GM18511 (cell line): ENCODE measurements around the gene STYXL1.

Experiments used
- ATAC-seq: cut with Tn5 transposase; IDR thresholded peaks from one replicate; pipeline ENCODE4 v1.9.1; 2021; ENCODE audit warnings: mild to moderate bottlenecking, moderate library complexity; ENCODE audit not compliant: unreplicated experiment

STYXL1 gene

DNA sequence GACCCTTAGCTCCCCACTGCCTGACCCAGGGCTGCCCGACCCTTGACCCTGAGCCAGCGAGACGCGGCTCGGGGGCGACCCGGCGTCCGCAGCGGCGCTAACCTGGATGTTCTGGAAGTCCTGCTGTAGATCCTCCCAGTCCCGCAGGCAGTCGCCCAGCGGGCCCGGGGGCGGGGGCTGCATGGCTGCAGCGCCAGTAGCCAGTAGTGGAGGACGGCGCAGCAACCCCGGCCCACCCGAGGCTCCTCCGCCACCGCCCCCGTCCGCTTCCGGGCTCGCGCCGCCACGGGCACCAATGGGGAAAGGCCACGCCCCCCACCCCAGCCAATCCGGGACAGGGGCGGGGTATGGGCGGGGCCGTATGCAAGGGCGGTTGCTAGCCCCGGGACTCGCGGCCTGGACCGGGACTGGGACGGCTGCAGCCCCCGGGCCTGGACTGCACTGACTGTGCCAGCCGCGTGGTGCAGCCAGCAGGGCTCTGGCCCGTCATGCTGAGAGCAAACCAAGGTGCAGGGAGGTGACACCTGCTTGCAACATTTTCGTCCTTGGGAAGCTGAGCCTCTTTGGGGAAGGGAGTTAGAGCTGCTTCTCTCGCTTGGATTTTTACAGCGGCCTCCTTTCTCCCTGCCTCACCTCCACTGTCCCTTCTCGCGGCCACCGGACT, 53.3 kb downstream of the STYXL1 start, which contains the start of gene TMEM120A:
Gene TMEM120A (minus strand): TSS at position 208 of the 664 bp plus-strand sequence. CDS start 25 bp downstream, at position 183.
- ATAC-seq: peak; percentile 98

DNA sequence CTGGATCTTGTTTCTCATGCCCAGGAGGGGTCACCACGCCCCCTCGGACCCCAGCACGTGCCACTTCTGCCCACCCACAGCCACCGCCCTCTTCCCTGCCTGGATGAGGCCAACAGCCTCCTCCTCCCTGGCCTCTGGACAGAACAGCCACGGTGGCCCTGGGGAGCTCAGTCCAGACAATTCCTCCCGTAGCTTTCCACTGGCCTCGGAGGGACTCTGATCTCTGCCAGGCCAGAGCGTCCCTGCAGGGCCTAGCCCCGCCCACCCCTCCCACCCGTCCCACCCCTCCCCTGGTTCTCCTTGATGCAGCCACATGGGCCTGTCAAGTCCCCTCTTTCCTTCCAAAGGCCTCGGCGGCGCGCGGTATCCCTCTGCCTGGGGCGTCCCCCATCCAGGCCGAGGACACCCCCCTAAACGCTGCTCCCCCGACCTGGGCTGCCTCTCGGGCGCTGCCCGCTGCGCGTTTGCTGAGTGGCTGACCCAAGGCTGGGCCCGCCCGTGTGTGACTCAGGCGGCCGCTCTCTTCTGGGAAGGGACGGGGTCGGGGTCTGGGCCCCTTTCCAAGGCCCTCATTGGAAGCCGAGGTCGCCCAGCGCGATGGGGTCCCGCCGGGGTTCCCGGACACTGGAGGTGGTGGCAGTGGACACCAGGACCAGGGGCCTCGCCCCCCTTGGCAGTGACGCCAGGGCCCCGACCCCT, 54.0 kb downstream of the STYXL1 start:
- peak; percentile 9 for ATAC-seq

DNA sequence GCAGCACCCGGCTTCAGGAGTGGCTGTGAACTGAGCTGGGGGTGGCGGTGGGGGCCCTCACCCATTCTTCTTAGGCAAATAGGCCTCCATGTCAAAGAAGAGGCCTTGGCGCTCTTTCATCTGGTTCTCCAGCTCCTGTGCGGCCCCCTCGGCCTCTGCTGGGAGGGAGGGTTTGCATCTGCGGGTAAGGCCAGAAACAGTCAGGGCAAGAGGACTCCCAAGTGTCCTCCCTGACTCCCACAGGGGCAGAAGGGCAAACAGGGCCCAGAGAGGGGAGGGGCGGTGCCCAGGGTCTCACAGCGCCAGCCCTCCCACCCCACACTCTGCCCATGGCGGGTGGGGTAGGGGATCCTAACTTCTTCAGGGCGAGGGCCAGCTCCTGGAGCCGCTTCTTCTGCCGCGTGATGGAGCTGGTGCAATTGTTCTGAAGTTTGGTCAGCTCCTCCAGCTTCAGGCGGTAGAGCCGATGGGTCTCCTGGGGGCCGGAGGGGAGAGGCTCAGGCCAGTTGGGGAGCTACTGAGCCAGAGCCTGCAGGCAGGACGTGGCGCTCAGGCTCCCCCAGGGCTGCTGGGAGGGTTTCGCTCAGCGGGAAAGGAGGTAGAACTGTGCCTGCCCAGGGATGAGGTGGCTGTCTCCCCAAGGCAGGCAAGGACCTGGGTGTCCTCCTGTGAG, 55.6 kb downstream of the STYXL1 start:
- no peak for ATAC-seq

DNA sequence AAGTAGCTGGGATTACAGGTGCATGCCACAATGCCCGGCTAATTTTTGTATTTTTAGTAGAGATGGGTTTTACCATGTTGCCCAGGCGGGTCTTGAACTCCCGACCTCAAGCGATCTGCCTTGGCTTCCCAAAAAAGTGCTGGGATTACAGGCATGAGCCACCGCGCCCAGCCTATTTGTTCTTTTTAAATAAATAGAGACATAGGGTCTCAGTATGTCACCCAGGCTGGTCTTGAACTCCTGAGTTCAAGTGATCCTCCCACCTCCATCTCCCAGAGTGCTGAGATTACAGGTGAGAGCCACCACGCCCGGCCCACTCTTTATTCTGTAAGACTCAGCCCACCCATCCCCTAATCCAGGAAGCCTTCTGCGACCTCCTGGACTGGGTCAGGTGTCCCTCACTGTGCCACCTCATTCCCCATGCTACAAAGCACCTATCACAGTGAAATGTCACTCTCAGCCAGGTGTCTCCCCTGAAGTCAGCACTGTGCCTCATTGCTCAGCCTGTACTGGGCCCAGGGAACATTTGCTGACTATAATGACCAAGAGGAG, 56.2 kb downstream of the STYXL1 start:
- no peak for ATAC-seq

DNA sequence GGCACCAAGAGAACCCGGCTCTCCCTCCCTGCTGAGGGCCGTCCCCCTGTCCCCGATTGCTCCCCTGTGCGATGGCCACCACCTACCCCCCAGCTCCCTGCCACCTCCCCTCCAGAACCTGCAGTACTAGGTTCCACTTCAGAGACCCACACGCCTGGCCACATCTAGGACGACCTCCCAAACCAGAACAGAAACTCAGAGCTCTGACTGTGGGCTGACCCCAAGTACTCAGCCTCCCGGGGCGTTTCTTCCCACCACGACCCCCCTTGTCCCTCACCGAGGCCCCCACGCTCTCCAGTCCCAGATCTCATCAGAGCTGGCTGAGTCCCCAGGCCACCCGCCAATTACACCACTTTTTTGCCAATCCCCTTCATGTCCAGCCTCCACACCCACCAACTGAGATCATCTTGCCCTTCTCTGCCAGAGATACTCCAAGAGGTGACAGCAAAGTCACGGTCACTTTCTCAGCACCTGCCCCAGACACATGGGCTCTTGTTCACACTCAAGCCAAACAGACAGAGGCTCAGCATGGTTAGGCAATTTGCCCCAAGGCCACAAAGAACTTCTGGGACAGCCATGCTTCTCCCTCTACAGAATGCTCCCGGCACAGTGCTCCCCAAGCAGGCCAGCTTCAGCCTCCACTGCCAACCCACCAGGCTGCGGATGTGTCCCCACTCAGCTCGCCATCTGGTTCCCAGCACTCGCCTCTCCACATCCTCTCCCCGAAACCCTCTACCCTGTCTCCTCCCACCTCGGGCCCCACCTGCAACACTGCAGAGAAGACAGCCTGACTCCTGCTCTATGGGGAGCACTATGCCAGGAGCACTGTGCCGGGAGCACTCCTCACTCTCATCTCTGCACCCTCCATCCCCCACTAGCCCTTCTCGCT, 58.1 kb downstream of the STYXL1 start:
- ATAC-seq: no peak

DNA sequence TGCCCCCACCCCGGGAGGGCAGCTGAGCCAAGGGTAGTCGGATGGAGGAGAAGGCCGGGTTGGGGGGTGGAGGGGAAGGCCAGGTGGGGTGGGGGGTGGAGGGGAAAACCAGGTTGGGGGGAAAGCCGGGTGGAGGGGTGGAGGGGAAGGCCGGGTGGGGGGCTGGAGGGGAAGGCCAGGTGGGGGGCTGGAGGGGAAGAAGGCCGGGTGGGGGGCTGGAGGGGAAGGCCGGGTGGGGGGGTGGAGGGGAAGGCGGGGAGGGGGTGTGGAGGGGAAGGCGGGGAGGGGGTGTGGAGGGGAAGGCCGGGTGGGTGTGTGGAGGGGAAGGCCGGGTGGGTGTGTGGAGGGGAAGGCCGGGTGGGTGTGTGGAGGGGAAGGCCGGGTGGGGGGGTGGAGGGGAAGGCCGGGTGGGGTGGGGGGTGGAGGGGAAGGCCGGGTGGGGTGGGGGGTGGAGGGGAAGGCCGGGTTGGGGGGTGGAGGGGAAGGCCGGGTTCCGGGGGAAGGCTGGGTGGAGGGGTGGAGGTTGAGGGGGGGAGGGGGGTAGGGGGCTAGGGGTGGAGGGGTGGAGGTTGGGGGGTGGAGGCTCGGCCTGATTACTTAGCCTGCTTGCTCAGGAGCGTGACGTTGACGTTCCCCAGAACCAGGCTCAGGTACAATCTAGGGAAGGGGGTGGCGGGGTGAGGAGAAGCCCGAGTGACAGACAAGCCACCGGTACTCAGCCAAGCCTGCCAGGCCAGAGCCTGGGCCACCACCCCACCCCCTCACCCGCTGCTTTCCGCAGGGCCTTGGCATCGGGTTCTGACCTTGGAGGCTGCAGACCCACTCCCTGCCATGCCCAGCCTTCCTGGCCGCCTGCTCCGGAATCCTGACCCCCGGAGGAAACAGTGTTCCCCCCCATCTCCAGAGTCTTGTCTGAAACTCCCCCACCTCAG, 59.0 kb downstream of the STYXL1 start:
- ATAC-seq: no peak

DNA sequence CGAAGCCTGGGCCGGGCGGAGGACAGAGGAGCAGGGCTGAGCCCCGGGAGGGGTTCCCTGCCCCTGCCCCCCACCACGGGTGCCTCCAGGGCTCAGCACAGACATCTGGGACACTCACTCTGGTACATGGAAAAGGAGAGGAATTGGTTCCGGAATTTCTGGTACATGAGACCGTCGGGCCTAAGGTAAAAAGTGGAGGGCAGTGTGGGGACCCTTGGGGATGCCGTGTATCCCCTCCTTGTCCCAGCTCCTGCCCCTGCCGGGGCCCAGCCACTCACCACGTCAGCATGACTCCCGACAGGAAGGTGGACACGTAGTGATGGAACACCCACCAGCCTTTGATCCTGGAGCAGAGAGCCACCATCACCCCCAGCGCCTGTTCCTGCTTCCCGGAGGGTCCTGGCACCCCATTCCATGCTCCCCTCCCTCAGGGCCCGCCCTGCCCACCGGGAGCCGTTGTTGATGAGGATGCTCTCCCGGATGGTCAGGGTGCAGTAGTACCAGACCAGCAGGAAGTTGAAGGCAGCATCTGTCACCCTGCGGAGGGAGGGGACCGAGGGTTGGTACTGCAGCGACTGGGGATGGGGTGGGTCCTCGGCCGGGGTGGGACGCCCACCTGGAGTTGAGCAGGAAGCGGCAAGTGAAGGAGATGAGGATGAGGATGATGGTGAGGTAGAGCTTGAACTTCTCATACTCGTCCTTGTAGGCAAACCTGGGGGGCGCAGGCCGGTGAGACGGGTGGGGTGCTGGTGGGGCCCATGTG, 59.8 kb downstream of the STYXL1 start:
- no peak for ATAC-seq

DNA sequence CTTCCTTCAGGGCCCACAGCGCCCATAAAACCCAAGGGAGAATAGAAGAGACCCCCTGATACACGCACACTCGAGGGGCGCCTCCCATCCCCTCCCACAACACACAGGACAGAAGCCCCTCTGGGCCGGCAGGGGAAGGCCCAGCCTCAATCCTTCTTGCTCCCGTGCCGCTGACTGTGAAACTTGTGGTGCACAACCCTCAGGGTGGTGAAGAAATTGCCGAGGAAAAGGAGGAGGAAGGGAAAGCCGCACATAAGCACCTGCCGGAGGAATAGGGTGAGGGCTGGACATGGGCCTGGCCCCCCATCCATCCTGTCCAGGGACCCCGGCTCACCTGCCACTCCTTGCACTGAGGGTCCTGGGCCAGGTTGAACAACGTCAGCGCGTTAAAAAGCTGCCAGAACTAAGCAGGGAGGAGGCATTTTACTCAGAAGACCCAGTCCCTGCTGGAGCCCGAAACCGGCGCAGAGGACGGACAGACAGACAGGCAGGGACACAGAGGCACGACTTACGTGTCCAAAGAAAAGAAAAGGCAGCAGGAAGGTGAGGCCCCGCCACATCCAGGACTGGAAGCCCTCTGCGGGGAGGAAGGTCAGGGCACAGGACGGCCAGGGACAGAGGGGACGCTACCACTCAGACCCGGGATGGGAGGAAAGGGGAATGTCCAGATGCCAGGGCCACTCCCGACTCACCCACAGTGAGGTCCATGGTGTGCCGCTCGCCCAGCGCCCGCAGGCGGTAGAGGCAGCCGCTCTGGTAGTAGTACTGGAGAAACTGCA, 60.6 kb downstream of the STYXL1 start:
- no peak for ATAC-seq

DNA sequence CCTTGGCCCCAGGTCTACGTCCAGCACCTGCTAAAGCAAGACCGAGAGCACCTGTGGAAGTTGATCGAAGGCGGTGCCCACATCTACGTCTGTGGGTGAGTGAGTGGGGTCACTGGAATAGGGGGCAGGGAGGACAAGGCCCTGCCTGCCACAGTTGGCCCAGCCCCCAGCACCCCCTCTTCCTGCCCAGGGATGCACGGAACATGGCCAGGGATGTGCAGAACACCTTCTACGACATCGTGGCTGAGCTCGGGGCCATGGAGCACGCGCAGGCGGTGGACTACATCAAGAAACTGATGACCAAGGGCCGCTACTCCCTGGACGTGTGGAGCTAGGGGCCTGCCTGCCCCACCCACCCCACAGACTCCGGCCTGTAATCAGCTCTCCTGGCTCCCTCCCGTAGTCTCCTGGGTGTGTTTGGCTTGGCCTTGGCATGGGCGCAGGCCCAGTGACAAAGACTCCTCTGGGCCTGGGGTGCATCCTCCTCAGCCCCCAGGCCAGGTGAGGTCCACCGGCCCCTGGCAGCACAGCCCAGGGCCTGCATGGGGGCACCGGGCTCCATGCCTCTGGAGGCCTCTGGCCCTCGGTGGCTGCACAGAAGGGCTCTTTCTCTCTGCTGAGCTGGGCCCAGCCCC, 61.5 kb downstream of the STYXL1 start:
- no peak for ATAC-seq

DNA sequence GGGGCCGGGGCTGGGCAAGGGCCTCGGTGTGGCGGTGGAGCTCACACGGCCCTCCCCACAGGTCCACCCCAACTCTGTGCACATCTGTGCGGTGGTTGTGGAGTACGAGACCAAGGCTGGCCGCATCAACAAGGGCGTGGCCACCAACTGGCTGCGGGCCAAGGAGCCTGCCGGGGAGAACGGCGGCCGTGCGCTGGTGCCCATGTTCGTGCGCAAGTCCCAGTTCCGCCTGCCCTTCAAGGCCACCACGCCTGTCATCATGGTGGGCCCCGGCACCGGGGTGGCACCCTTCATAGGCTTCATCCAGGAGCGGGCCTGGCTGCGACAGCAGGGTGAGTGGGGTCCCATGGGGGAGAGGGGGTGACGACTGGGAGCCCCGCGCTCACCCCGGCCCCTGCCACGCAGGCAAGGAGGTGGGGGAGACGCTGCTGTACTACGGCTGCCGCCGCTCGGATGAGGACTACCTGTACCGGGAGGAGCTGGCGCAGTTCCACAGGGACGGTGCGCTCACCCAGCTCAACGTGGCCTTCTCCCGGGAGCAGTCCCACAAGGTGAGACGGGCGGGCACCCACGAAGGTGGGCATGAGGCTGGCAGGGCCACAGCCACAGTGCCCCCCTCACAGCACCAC, 62.2 kb downstream of the STYXL1 start:
- ATAC-seq: no peak

DNA sequence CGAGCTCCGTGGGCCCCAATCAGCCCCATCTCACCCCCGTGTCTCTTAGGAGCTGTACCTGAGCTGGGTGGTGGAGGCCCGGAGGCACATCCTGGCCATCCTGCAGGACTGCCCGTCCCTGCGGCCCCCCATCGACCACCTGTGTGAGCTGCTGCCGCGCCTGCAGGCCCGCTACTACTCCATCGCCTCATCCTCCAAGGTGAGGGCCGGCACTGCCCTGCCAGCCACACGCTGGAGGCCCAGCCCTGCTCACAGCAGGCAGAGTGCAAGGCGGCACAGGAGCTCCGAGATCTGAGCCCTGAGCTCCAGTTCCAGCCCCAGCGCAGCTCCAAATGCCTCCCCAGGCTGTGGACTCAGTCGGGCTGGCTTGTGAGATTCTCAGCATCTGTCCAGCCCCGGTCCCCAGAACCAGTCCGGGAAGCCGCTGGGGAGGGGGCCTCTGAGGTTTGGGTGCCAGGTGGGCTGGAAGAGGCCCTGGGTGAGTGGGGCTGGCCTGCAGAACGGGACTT, 62.7 kb downstream of the STYXL1 start:
- ATAC-seq: no peak

DNA sequence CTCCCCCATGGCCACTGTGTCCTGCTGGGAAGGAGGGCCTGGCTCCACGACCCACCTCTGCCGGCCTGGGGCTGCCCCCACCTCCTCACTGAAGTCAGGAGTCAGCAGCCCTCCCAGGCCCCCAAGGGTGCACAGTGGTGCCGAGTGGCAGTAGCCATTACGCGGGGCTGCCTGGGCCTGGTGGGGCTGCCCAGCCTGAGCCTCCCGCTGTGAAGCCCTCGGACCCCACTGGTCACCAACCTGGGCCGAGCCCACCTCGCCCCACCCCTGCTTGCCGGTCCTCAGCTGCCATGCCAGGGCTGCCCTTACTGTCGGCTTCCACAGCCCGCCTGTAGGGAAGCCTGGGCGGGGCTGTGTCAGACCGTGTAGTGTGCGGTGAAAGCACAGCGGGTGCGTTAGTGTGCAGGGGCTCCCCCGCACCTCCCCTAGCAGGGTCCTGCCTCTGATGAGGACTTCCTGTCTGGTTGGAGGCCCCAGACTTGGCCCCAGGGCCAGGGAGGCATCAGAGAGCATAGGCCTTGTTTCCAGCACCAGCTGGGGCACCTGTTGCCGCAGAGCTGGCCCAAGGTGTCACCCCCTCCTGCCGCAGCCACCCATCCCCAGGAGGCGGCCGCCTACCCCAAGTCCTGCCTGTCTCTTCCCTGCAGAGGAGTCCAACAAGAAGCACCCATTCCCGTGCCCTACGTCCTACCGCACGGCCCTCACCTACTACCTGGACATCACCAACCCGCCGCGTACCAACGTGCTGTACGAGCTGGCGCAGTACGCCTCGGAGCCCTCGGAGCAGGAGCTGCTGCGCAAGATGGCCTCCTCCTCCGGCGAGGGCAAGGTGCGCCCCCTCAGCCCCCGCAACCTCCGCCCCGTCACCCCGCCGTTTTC, 63.4 kb downstream of the STYXL1 start:
- no peak for ATAC-seq

DNA sequence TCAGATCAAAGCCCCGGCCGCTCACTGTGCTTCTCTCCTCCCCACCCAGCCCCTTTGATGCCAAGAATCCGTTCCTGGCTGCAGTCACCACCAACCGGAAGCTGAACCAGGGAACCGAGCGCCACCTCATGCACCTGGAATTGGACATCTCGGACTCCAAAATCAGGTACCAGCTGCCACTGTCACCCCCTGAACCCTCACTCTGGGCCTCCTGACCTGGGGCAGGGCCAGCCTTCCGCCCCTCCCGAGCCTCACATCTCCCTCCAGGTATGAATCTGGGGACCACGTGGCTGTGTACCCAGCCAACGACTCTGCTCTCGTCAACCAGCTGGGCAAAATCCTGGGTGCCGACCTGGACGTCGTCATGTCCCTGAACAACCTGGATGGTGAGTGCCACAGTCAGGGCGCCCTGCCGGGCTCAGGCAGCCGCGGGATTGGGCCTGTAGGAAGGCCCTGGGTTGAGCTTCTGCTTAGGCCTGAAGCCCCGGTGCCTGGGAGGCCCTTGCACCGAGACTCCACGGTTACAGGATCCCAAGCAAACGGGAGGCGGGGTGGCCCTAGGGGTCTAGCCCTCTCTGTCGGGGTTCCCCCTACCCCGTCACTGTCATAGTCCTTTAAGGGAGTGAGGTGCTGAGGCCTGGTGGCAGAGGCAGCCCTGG, 64.2 kb downstream of the STYXL1 start:
- no peak for ATAC-seq

DNA sequence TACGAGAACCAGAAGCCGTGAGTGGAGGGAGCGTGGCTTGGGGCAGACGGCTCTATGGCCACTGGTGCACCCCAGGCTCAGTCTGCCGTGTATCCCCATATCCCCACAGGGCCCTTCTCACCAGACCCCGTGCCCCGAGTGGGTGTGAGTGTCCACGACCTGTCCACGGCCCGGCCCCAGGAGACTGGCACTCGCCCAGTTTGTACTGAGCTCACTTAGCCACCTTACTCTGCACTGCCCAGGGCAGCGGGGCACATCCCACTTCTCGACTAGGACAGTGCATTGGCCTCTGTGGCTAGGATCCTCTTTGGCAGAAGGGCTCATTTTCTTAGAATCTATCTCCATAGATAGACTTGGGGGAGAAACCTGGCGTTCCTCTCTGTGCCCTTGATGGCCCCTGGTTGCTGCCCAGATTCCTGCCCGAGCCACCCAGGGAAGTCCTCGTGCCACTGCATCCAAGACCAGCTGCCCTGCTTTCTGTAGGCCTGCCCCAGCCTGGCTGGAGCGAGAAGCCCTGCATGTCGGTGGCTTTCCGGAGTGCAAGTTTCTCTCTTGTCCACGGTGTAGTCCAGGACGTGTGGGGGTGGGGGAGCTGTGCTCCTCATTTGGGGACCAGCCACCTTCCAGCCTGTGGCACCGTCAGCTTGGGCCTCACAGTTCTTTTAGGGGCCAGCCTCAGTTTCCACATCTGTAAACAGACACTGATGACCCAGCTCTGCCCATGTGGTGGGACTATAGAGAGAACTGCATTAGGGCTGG, 65.3 kb downstream of the STYXL1 start:
- ATAC-seq: no peak
